Effector memory CD4-positive, alpha-beta T cell (primary cell): ENCODE results near the gene ZBTB16.

Source experiments
- DNase-seq, 3 donors: peaks; one replicate each; pipeline ENCODE4 v3.0.0-alpha.2; 2020
- H3K27ac ChIP-seq: 2 replicates; pipeline ENCODE4 v1.7.0; 2013; ENCODE audit warnings: mild to moderate bottlenecking, low read length, moderate library complexity; ENCODE audit not compliant: insufficient read depth, poor library complexity, severe bottlenecking
- H3K27me3 ChIP-seq: replicated peaks from 2 replicates; pipeline ENCODE4 v1.7.0; 2013; ENCODE audit warnings: mild to moderate bottlenecking, low read length; ENCODE audit not compliant: insufficient read depth, control insufficient read depth, poor library complexity, severe bottlenecking
- H3K36me3 ChIP-seq: 2 replicates; pipeline ENCODE4 v1.7.0; 2013; ENCODE audit warnings: mild to moderate bottlenecking, low read length, moderate library complexity; ENCODE audit not compliant: control insufficient read depth, insufficient read depth
- H3K4me1 ChIP-seq: 2 replicates; pipeline ENCODE4 v1.7.0; 2013; ENCODE audit warnings: low read length, mild to moderate bottlenecking; ENCODE audit not compliant: control insufficient read depth, insufficient read depth, poor library complexity, severe bottlenecking
- H3K4me3 ChIP-seq: 2 replicates; pipeline ENCODE4 v1.7.0; 2013; ENCODE audit warnings: low read length, low read depth, mild to moderate bottlenecking; ENCODE audit not compliant: insufficient read depth, poor library complexity, severe bottlenecking
- H3K9me3 ChIP-seq: 2 replicates; pipeline ENCODE4 v1.7.0; 2013; ENCODE audit warnings: mild to moderate bottlenecking, low read length, moderate library complexity; ENCODE audit not compliant: control insufficient read depth
- total RNA-seq, 3 donors: gene quantifications; one replicate each; lab custom pipeline; 2026; lab: John Stamatoyannopoulos, UW

The ZBTB16 gene
- total RNA-seq = 20.6 to 41.1 (median 39.9) reads per million in 3 donors

GRCh38 chr11:114059278-114059983 lies at the start of gene ZBTB16:
Gene ZBTB16 (plus strand): TSS chr11:114059711. CDS start chr11:114063301, 3,590 bp downstream.
- no peaks in the 10 kb centered on the region for H3K27me3 ChIP-seq
- H3K4me1 ChIP-seq = peaks cover 18% of the 10 kb centered on the region
- H3K9me3 ChIP-seq = no peaks in the 10 kb centered on the region
- peak within 1 kb of the TSS; percentile 73 for H3K4me3 ChIP-seq
- H3K27ac ChIP-seq = peak within 1 kb of the TSS; percentile 66
- no peaks in the 10 kb centered on the region for H3K36me3 ChIP-seq
- DNase-seq = peak; percentile 52 to 59 (median 56)

GRCh38 chr11:114010931-114011330 lies 48.6 kb upstream of the ZBTB16 start:
- H3K36me3 ChIP-seq = no peaks in the 10 kb centered on the region
- no peaks in the 10 kb centered on the region for H3K4me1 ChIP-seq
- H3K9me3 ChIP-seq = no peaks in the 10 kb centered on the region
- H3K4me3 ChIP-seq = no peak overlapping the region
- H3K27me3 ChIP-seq = peaks cover 4% of the 10 kb centered on the region
- H3K27ac ChIP-seq = no peak overlapping the region
- DNase-seq = no peak

- DNase-seq = no peak
- H3K36me3 ChIP-seq = no peaks in the 10 kb centered on the region
- no peaks in the 10 kb centered on the region for H3K4me1 ChIP-seq
- no peak overlapping the region for H3K4me3 ChIP-seq
- no peaks in the 10 kb centered on the region for H3K9me3 ChIP-seq
- H3K27ac ChIP-seq = no peak overlapping the region
- H3K27me3 ChIP-seq = peaks cover 4% of the 10 kb centered on the region
Observed at GRCh38 chr11:114011443-114011842, 48.1 kb upstream of the ZBTB16 start.

GRCh38 chr11:114015117-114015516 lies 44.4 kb upstream of the ZBTB16 start:
- Histone ChIP-seq H3K9me3 (no peaks in the 10 kb centered on the region), H3K4me3 (no peak overlapping the region), H3K27me3 (peaks cover 4% of the 10 kb centered on the region), H3K27ac (no peak overlapping the region), H3K36me3 (no peaks in the 10 kb centered on the region), H3K4me1 (no peaks in the 10 kb centered on the region)
- no peak for DNase-seq

GRCh38 chr11:114016986-114017385 lies 42.5 kb upstream of the ZBTB16 start:
- Histone ChIP-seq H3K4me1 (no peaks in the 10 kb centered on the region), H3K36me3 (no peaks in the 10 kb centered on the region), H3K27ac (no peak overlapping the region), H3K4me3 (no peak overlapping the region), H3K27me3 (peaks cover 4% of the 10 kb centered on the region), H3K9me3 (no peaks in the 10 kb centered on the region)
- no peak for DNase-seq

- H3K4me3 ChIP-seq = no peak overlapping the region
- no peak for DNase-seq
- no peaks in the 10 kb centered on the region for H3K4me1 ChIP-seq
- H3K9me3 ChIP-seq = no peaks in the 10 kb centered on the region
- peaks cover 4% of the 10 kb centered on the region for H3K27me3 ChIP-seq
- no peaks in the 10 kb centered on the region for H3K36me3 ChIP-seq
- H3K27ac ChIP-seq = no peak overlapping the region
Observed at GRCh38 chr11:114017723-114018122, 41.8 kb upstream of the ZBTB16 start.

GRCh38 chr11:114019046-114019445 lies 40.5 kb upstream of the ZBTB16 start:
- Histone ChIP-seq H3K9me3 (no peaks in the 10 kb centered on the region), H3K27ac (no peak overlapping the region), H3K4me3 (no peak overlapping the region), H3K27me3 (no peaks in the 10 kb centered on the region), H3K4me1 (no peaks in the 10 kb centered on the region), H3K36me3 (no peaks in the 10 kb centered on the region)
- no peak for DNase-seq

- no peak for DNase-seq
- Histone ChIP-seq H3K4me3 (no peak overlapping the region), H3K9me3 (no peaks in the 10 kb centered on the region), H3K27me3 (no peaks in the 10 kb centered on the region), H3K36me3 (no peaks in the 10 kb centered on the region), H3K27ac (no peak overlapping the region), H3K4me1 (no peaks in the 10 kb centered on the region)
Observed at GRCh38 chr11:114019574-114019973, 39.9 kb upstream of the ZBTB16 start.

- H3K9me3 ChIP-seq = no peaks in the 10 kb centered on the region
- no peak overlapping the region for H3K27ac ChIP-seq
- no peaks in the 10 kb centered on the region for H3K36me3 ChIP-seq
- DNase-seq = no peak
- no peaks in the 10 kb centered on the region for H3K27me3 ChIP-seq
- H3K4me3 ChIP-seq = no peak overlapping the region
- H3K4me1 ChIP-seq = peaks cover 5% of the 10 kb centered on the region
Observed at GRCh38 chr11:114025329-114025907, 34.1 kb upstream of the ZBTB16 start.

GRCh38 chr11:114026355-114026754 lies 33.2 kb upstream of the ZBTB16 start:
- DNase-seq = peak in 1 of 3 donors; percentile 19
- no peaks in the 10 kb centered on the region for H3K27me3 ChIP-seq
- H3K27ac ChIP-seq = no peak overlapping the region
- no peaks in the 10 kb centered on the region for H3K9me3 ChIP-seq
- H3K36me3 ChIP-seq = no peaks in the 10 kb centered on the region
- H3K4me3 ChIP-seq = no peak overlapping the region
- H3K4me1 ChIP-seq = peaks cover 5% of the 10 kb centered on the region
